Head of caudate nucleus (tissue), 42 donors: ENCODE data around the gene MRGPRX1.
"Not testable (repeated sequence)": the region's sequence is repeated elsewhere in the genome, so short reads cannot be mapped to it uniquely, and the experiment has no call there.

Experiments used
- DNase-seq, 42 donors: peaks; one replicate each; pipeline versions ENCODE4 v3.0.0 to v3.0.0-alpha.2; 2020 to 2021; ENCODE audit warnings: mixed read lengths in 7 of 42
- intact Hi-C: fragments of 100-400 bp; cut with DNase I; formaldehyde crosslinking; loops from one replicate; pipeline ENCODE4 v1.15.0; 2022

MRGPRX1 gene

GRCh38 chr11:18939314-18939713 is at the start of gene MRGPRX1:
Gene MRGPRX1 (minus strand): TSS chr11:18939414. CDS start chr11:18934784, 4,630 bp downstream.
- no peak for DNase-seq
- intact Hi-C loops = no loop called here

- DNase-seq = no peak
- intact Hi-C loops = no loop called here
Measured at GRCh38 chr11:18987454-18988231, 48.4 kb upstream of the MRGPRX1 start.

- no peak for DNase-seq
- intact Hi-C loops = no loop called here
Measured at GRCh38 chr11:18986744-18987143, 47.5 kb upstream of the MRGPRX1 start.

- no peak for DNase-seq
- intact Hi-C loops = no loop called here
Measured at GRCh38 chr11:18981897-18982296, 42.7 kb upstream of the MRGPRX1 start.

GRCh38 chr11:18974192-18974591 is 35.0 kb upstream of the MRGPRX1 start:
- no peak for DNase-seq
- intact Hi-C loops = no loop called here

- intact Hi-C loops = no loop called here
- DNase-seq = no peak
Measured at GRCh38 chr11:18972336-18972735, 33.1 kb upstream of the MRGPRX1 start.

- no peak for DNase-seq
- intact Hi-C loops = no loop called here
Measured at GRCh38 chr11:18969720-18970119, 30.5 kb upstream of the MRGPRX1 start.

GRCh38 chr11:18958221-18958910 is 19.2 kb upstream of the MRGPRX1 start:
- DNase-seq = no peak
- intact Hi-C loops = no loop called here

- intact Hi-C loops = no loop called here
- DNase-seq = no peak
Measured at GRCh38 chr11:18956630-18957029, 17.4 kb upstream of the MRGPRX1 start.

- no peak for DNase-seq
- intact Hi-C loops = no loop called here
Measured at GRCh38 chr11:18936002-18936673, 3.1 kb downstream of the MRGPRX1 start.

- no peak for DNase-seq
- intact Hi-C loops = no loop called here
Measured at GRCh38 chr11:18934195-18934814, 4.9 kb downstream of the MRGPRX1 start.

- no peak for DNase-seq
- intact Hi-C loops = no loop called here
Measured at GRCh38 chr11:18927550-18928322, 11.5 kb downstream of the MRGPRX1 start.

- intact Hi-C loops, DNase-seq: not testable (repeated sequence)
Measured at GRCh38 chr11:18925426-18925825, 13.8 kb downstream of the MRGPRX1 start.

- no peak for DNase-seq
- intact Hi-C loops = no loop called here
Measured at GRCh38 chr11:18912883-18913282, 26.3 kb downstream of the MRGPRX1 start.

- intact Hi-C loops = no loop called here
- DNase-seq = peak in 7 of 42 donors; percentile 4 to 67 (median 15)
Measured at GRCh38 chr11:18907391-18907790, 31.8 kb downstream of the MRGPRX1 start.

- DNase-seq, intact Hi-C loops: not testable (repeated sequence)
Measured at GRCh38 chr11:18900637-18901036, 38.6 kb downstream of the MRGPRX1 start.

GRCh38 chr11:18900151-18900611 is 39.0 kb downstream of the MRGPRX1 start:
- intact Hi-C loops = not testable (repeated sequence)

GRCh38 chr11:18891712-18892111 is 47.5 kb downstream of the MRGPRX1 start:
- intact Hi-C loops = not testable (repeated sequence)

More at GRCh38 chr11:18900151-18900611, 39.0 kb downstream of the MRGPRX1 start:
- DNase-seq = not testable (repeated sequence)

GRCh38 chr11:18890615-18891014 is 48.6 kb downstream of the MRGPRX1 start:
- intact Hi-C loops = no loop called here
- no peak for DNase-seq

More at GRCh38 chr11:18891712-18892111, 47.5 kb downstream of the MRGPRX1 start:
- DNase-seq = not testable (repeated sequence)
